SK-N-SH (cell line): ENCODE results near the gene GPR27.

Experiments
- EP300 ChIP-seq, 2 experiments: IDR thresholded peaks; 2 replicates each; pipeline versions ENCODE4 v1.4.0 to v1.6.1; 2012; ENCODE audit warnings: borderline replicate concordance in 1 of 2, low read depth in 1 of 2, low read length in 1 of 2
- YY1 ChIP-seq: IDR thresholded peaks from 2 replicates; pipeline ENCODE4 v1.4.0; 2012; ENCODE audit warnings: low read depth, mild to moderate bottlenecking

- TF ChIP-seq YY1 (no peak), EP300 (IDR thresholded peaks at IDR 0.05; ENCODE audit: borderline replicate concordance in 1 of 2, low read depth in 1 of 2, low read length in 1 of 2) (no peak)
These were observed 35.6 kb upstream of the GPR27 start for GRCh38 chr3:71718072-71718471.
